Measurements from ENCODE around the gene CHST13. TPM values are rescaled to one million over a fixed set of nuclear protein-coding genes. Genes with fewer than 3 reads are reported as not detected.
"Not testable (repeated sequence)": the region's sequence is repeated elsewhere in the genome, so short reads cannot be mapped to it uniquely, and the experiment has no call there.

Gene CHST13
- total RNA-seq, 2 experiments from 2014 or later = not detected

- no peak overlapping the region for H3K4me3 Mint-ChIP-seq
- POLR2A ChIA-PET = no interaction called here
- no peaks in the 10 kb centered on the region for H3K36me3 Mint-ChIP-seq (ENCODE audit: low read depth)
- intact Hi-C loops (cut with DNase I, micrococcal nuclease) = loop anchor here in 1 of 2 experiments (10.0 kb wide), 1 partner anchor 1016 kb away; no protein-coding TSS in a partner anchor
- no peaks in the 10 kb centered on the region for H3K27me3 Mint-ChIP-seq
- CTCF ChIA-PET = no interaction called here
- no peak overlapping the region for H3K27ac Mint-ChIP-seq
- DNase-seq (no peak), ATAC-seq (no peak)
- H3K9me3 Mint-ChIP-seq (ENCODE audit: low read depth) = no peaks in the 10 kb centered on the region
- H3K4me1 Mint-ChIP-seq = no peaks in the 10 kb centered on the region
These were observed 5.0 kb downstream of the CHST13 start for GRCh38 chr3:126528800-126529541.

GRCh38 chr3:126529585-126530170, 5.7 kb downstream of the CHST13 start:
- H3K27ac Mint-ChIP-seq = no peak overlapping the region
- H3K27me3 Mint-ChIP-seq = peaks cover 5% of the 10 kb centered on the region
- CTCF ChIA-PET = no interaction called here
- H3K4me1 Mint-ChIP-seq = no peaks in the 10 kb centered on the region
- no peak overlapping the region for H3K4me3 Mint-ChIP-seq
- no peak for ATAC-seq
- intact Hi-C loops (cut with DNase I, micrococcal nuclease) = loop anchor here (10.0 kb wide), 2 partner anchors 635 to 1015 kb away; no protein-coding TSS in a partner anchor
- POLR2A ChIA-PET = no interaction called here
- H3K36me3 Mint-ChIP-seq (ENCODE audit: low read depth) = no peaks in the 10 kb centered on the region
- H3K9me3 Mint-ChIP-seq (ENCODE audit: low read depth) = no peaks in the 10 kb centered on the region
- DNase-seq = no peak

- peak; percentile 27 for DNase-seq
- CTCF ChIA-PET = no interaction called here
- ATAC-seq = peak; percentile 39
These were observed 6.5 kb downstream of the CHST13 start for GRCh38 chr3:126530171-126531050.

GRCh38 chr3:126531051-126531330, 7.0 kb downstream of the CHST13 start:
- Mint-ChIP-seq H3K36me3 (ENCODE audit: low read depth) (no peaks in the 10 kb centered on the region), H3K27ac (no peak overlapping the region), H3K9me3 (ENCODE audit: low read depth) (no peaks in the 10 kb centered on the region), H3K4me3 (no peak overlapping the region), H3K4me1 (no peaks in the 10 kb centered on the region), H3K27me3 (peaks cover 5% of the 10 kb centered on the region)
- intact Hi-C loops (cut with DNase I, micrococcal nuclease) = loop anchor here in 1 of 2 experiments (10.0 kb wide), 1 partner anchor 634 kb away; no protein-coding TSS in a partner anchor
- DNase-seq (no peak), ATAC-seq (no peak)
- CTCF ChIA-PET = no interaction called here
- POLR2A ChIA-PET = no interaction called here

More at GRCh38 chr3:126530171-126531050, 6.5 kb downstream of the CHST13 start:
- no peaks in the 10 kb centered on the region for H3K4me1 Mint-ChIP-seq
- intact Hi-C loops (cut with DNase I, micrococcal nuclease) = loop anchor here in 1 of 2 experiments (10.0 kb wide), 1 partner anchor 634 kb away; no protein-coding TSS in a partner anchor
- H3K36me3 Mint-ChIP-seq (ENCODE audit: low read depth) = no peaks in the 10 kb centered on the region
- H3K9me3 Mint-ChIP-seq (ENCODE audit: low read depth) = no peaks in the 10 kb centered on the region
- no peak overlapping the region for H3K27ac Mint-ChIP-seq
- POLR2A ChIA-PET = no interaction called here
- no peak overlapping the region for H3K4me3 Mint-ChIP-seq
- peaks cover 5% of the 10 kb centered on the region for H3K27me3 Mint-ChIP-seq

- no peak overlapping the region for H3K4me3 Mint-ChIP-seq
- no peaks in the 10 kb centered on the region for H3K9me3 Mint-ChIP-seq (ENCODE audit: low read depth)
- ChIA-PET CTCF (interaction anchor here (1.6 kb wide), 1 partner anchor 11 kb away, joined by 7 read pairs; no protein-coding TSS in a partner anchor), POLR2A (no interaction called here)
- H3K4me1 Mint-ChIP-seq = no peaks in the 10 kb centered on the region
- DNase-seq (no peak), ATAC-seq (no peak)
- H3K27ac Mint-ChIP-seq = no peak overlapping the region
- H3K36me3 Mint-ChIP-seq (ENCODE audit: low read depth) = no peaks in the 10 kb centered on the region
- intact Hi-C loops (cut with DNase I, micrococcal nuclease) = loop anchor here in 1 of 2 experiments (10.0 kb wide), 1 partner anchor 631 kb away; no protein-coding TSS in a partner anchor
- H3K27me3 Mint-ChIP-seq = peaks cover 5% of the 10 kb centered on the region
These were observed 9.6 kb downstream of the CHST13 start for GRCh38 chr3:126533506-126533905.

GRCh38 chr3:126534716-126535115, 10.8 kb downstream of the CHST13 start:
- ATAC-seq; CTCF ChIA-PET; H3K4me1 Mint-ChIP-seq; H3K27ac Mint-ChIP-seq; H3K36me3 Mint-ChIP-seq (ENCODE audit: low read depth); DNase-seq; H3K4me3 Mint-ChIP-seq; H3K9me3 Mint-ChIP-seq (ENCODE audit: low read depth); H3K27me3 Mint-ChIP-seq; POLR2A ChIA-PET: not testable (repeated sequence)
- intact Hi-C loops (cut with DNase I, micrococcal nuclease) = loop anchor here in 1 of 2 experiments (10.0 kb wide), 1 partner anchor 630 kb away; no protein-coding TSS in a partner anchor

GRCh38 chr3:126535636-126536035, 11.7 kb downstream of the CHST13 start:
- no peak for DNase-seq
- CTCF ChIA-PET = interaction anchor here (0.5 kb wide), 1 partner anchor 338 kb away, joined by 3 read pairs; no protein-coding TSS in a partner anchor
- no peak overlapping the region for H3K27ac Mint-ChIP-seq
- H3K4me3 Mint-ChIP-seq = no peak overlapping the region
- ATAC-seq = no peak
- POLR2A ChIA-PET = no interaction called here
- no peaks in the 10 kb centered on the region for H3K4me1 Mint-ChIP-seq
- peaks cover 8% of the 10 kb centered on the region for H3K27me3 Mint-ChIP-seq
- intact Hi-C loops (cut with DNase I, micrococcal nuclease) = loop anchor here in 1 of 2 experiments (10.0 kb wide), 1 partner anchor 629 kb away; no protein-coding TSS in a partner anchor
- H3K9me3 Mint-ChIP-seq (ENCODE audit: low read depth) = no peaks in the 10 kb centered on the region
- H3K36me3 Mint-ChIP-seq (ENCODE audit: low read depth) = no peaks in the 10 kb centered on the region

GRCh38 chr3:126536126-126536525, 12.2 kb downstream of the CHST13 start:
- Mint-ChIP-seq H3K27me3 (peaks cover 8% of the 10 kb centered on the region), H3K4me1 (no peaks in the 10 kb centered on the region), H3K27ac (no peak overlapping the region), H3K36me3 (ENCODE audit: low read depth) (no peaks in the 10 kb centered on the region), H3K4me3 (no peak overlapping the region), H3K9me3 (ENCODE audit: low read depth) (no peaks in the 10 kb centered on the region)
- intact Hi-C loops (cut with DNase I, micrococcal nuclease) = loop anchor here in 1 of 2 experiments (10.0 kb wide), 1 partner anchor 629 kb away; no protein-coding TSS in a partner anchor
- ChIA-PET POLR2A (no interaction called here), CTCF (no interaction called here)
- ATAC-seq (no peak), DNase-seq (no peak)

- Mint-ChIP-seq H3K4me3 (no peak overlapping the region), H3K36me3 (ENCODE audit: low read depth) (no peaks in the 10 kb centered on the region), H3K27me3 (peaks cover 10% of the 10 kb centered on the region), H3K27ac (no peak overlapping the region), H3K4me1 (no peaks in the 10 kb centered on the region), H3K9me3 (ENCODE audit: low read depth) (no peaks in the 10 kb centered on the region)
- POLR2A ChIA-PET = no interaction called here
- CTCF ChIA-PET = interaction anchor here (1.8 kb wide), 1 partner anchor 14 kb away, joined by 8 read pairs; no protein-coding TSS in a partner anchor
- DNase-seq (no peak), ATAC-seq (no peak)
- intact Hi-C loops (cut with DNase I, micrococcal nuclease) = loop anchor here in 1 of 2 experiments (10.0 kb wide), 1 partner anchor 628 kb away; no protein-coding TSS in a partner anchor
These were observed 13.3 kb downstream of the CHST13 start for GRCh38 chr3:126537116-126537729.

- DNase-seq = no peak
- POLR2A ChIA-PET = no interaction called here
- intact Hi-C loops (cut with DNase I, micrococcal nuclease) = loop anchor here in 1 of 2 experiments (10.0 kb wide), 1 partner anchor 627 kb away; no protein-coding TSS in a partner anchor
- peaks cover 10% of the 10 kb centered on the region for H3K27me3 Mint-ChIP-seq
- no peaks in the 10 kb centered on the region for H3K4me1 Mint-ChIP-seq
- H3K27ac Mint-ChIP-seq = no peak overlapping the region
- no peak overlapping the region for H3K4me3 Mint-ChIP-seq
- H3K9me3 Mint-ChIP-seq (ENCODE audit: low read depth) = no peaks in the 10 kb centered on the region
- no peaks in the 10 kb centered on the region for H3K36me3 Mint-ChIP-seq (ENCODE audit: low read depth)
- ATAC-seq = no peak
- CTCF ChIA-PET = interaction anchor here (1.8 kb wide), 1 partner anchor 15 kb away, joined by 8 read pairs; no protein-coding TSS in a partner anchor
These were observed 13.9 kb downstream of the CHST13 start for GRCh38 chr3:126537730-126538281.

All from activated CD4-positive, alpha-beta T cell treated with anti-CD3 and anti-CD28 coated beads for 36 hours (primary cell).